Transverse colon (tissue), 4 donors: ENCODE measurements around the gene PTCSC3. TPM values are rescaled to one million over a fixed set of nuclear protein-coding genes. Genes with fewer than 3 reads are reported as not detected.

Experiments
- DNase-seq: peaks from one replicate; pipeline ENCODE4 v3.0.0-alpha.2; 2019
- H3K27ac ChIP-seq, 4 donors: fragments of 200-600 bp; sonication (generic); 2 replicates each; pipeline ENCODE4 v1.5.1; 2016 to 2018; ENCODE audit warnings: inconsistent platforms in 4 of 4
- H3K27me3 ChIP-seq: fragments of 200-600 bp; sonication (generic); 2 replicates; pipeline ENCODE4 v1.5.1; 2017; ENCODE audit warnings: inconsistent platforms
- H3K36me3 ChIP-seq, 4 donors: fragments of 200-600 bp; sonication (generic); 2 replicates each; pipeline ENCODE4 v1.5.1; 2017 to 2019; ENCODE audit warnings: inconsistent platforms in 4 of 4
- H3K4me1 ChIP-seq, 4 donors: fragments of 200-600 bp; sonication (generic); 2 replicates each; pipeline ENCODE4 v1.5.1; 2017 to 2020; ENCODE audit warnings: inconsistent platforms in 4 of 4
- H3K4me3 ChIP-seq, 4 donors: fragments of 200-600 bp; sonication (generic); 1 replicate in 1 of 4; 2 replicates in 3 of 4; pipeline versions ENCODE4 v1.5.1 to v1.6.1; 2017 to 2019; ENCODE audit warnings: inconsistent platforms in 4 of 4
- H3K9me3 ChIP-seq, 2 donors: fragments of 200-600 bp; sonication (generic); 2 replicates each; pipeline ENCODE4 v1.5.1; 2017 to 2019; ENCODE audit warnings: inconsistent platforms in 2 of 2
- EP300 ChIP-seq: sonication (generic); formaldehyde crosslinking; IDR thresholded peaks from one replicate; pipeline ENCODE4 v1.6.1; 2017; ENCODE audit warnings: antibody characterized with exemption, low read depth
- POLR2A ChIP-seq: fragments of 450-650 bp; IDR thresholded peaks from one replicate; pipeline ENCODE4 v1.6.1; 2016; ENCODE audit warnings: antibody characterized with exemption, mild to moderate bottlenecking, moderate library complexity
- POLR2AphosphoS5 ChIP-seq, 3 donors: sonication (generic); formaldehyde crosslinking; IDR thresholded peaks; one replicate each; pipeline ENCODE4 v1.6.1; 2016; ENCODE audit warnings: antibody characterized with exemption in 3 of 3
- WGBS, 2 donors: methylation state at CpG; one replicate each; pipeline ENCODE4 v1.1.5; 2018; ENCODE audit warnings: low coverage in 1 of 2; 5-methylcytosine and 5-hydroxymethylcytosine counted together
- in situ Hi-C, 4 donors: fragments of 200-750 bp; cut with MboI; loops; one replicate each; pipeline versions ENCODE4 v1.15.0 to v1.15.1; 2017; ENCODE audit warnings: low sequenced_read_pairs in 3 of 4, low pct_ligation_motif_present in 1 of 4, low pct_unique_long_range_greater_than_20kb in 1 of 4
- intact Hi-C: fragments of 100-400 bp; cut with DNase I; formaldehyde crosslinking; loops from one replicate; pipeline ENCODE4 v1.15.1; 2023; ENCODE audit warnings: low total_unique reads
- total RNA-seq, 4 donors: library from RNA; depleted of rRNA; stranded (reverse); fragments of >200 nt; gene quantifications; one replicate each; pipeline ENCODE4 v1.1.0, GENCODE V29; 2016
- TF ChIP-seq, protein P1 (sequence below), 5 experiments: fragments of 200-600 bp in 3 of 5; fragments of 450-650 bp in 2 of 5; sonication (generic) in 3 of 5; IDR thresholded peaks; 1 replicate in 2 of 5; 2 replicates in 3 of 5; pipeline ENCODE4 v1.5.1; 2016 to 2017; ENCODE audit warnings: antibody characterized with exemption in 5 of 5, inconsistent platforms in 3 of 5, mild to moderate bottlenecking in 2 of 5, moderate library complexity in 1 of 5

Gene PTCSC3
- total RNA-seq, 4 donors from 2014 or later = not detected

DNA sequence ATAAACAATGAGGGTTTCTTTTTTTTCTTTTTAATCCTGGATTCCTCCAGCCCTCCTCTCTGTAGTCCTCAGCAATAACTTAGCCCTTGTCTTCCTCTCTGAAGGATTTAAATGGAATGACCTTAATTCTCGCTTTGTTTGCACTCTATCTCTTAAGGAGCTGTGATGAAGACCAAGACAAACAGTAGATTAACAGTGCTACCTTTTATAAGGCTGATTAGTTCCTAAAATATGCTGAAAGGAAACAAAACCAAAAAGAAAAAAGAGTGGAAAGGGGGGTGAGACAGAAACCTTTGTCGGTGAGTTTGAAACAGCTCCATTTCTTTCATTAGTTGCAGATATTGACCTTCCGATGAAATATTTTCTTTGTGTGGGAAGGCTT is 38.7 kb upstream of the PTCSC3 start:
- in situ Hi-C loops = loop anchor here in 1 of 4 donors (25.0 kb wide), 1 partner anchor 147 kb away; no protein-coding TSS in a partner anchor
- Histone ChIP-seq H3K4me3 (no peak overlapping the region), H3K4me1 (no peaks in the 10 kb centered on the region), H3K36me3 (no peaks in the 10 kb centered on the region), H3K27ac (no peak overlapping the region), H3K9me3 (no peaks in the 10 kb centered on the region), H3K27me3 (no peaks in the 10 kb centered on the region)
- intact Hi-C loops = no loop called here
- TF ChIP-seq POLR2AphosphoS5 (IDR thresholded peaks at IDR 0.05) (no peak), POLR2A (no peak), EP300 (no peak)
- TF ChIP-seq, protein P1, sequence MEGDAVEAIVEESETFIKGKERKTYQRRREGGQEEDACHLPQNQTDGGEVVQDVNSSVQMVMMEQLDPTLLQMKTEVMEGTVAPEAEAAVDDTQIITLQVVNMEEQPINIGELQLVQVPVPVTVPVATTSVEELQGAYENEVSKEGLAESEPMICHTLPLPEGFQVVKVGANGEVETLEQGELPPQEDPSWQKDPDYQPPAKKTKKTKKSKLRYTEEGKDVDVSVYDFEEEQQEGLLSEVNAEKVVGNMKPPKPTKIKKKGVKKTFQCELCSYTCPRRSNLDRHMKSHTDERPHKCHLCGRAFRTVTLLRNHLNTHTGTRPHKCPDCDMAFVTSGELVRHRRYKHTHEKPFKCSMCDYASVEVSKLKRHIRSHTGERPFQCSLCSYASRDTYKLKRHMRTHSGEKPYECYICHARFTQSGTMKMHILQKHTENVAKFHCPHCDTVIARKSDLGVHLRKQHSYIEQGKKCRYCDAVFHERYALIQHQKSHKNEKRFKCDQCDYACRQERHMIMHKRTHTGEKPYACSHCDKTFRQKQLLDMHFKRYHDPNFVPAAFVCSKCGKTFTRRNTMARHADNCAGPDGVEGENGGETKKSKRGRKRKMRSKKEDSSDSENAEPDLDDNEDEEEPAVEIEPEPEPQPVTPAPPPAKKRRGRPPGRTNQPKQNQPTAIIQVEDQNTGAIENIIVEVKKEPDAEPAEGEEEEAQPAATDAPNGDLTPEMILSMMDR (IDR thresholded peaks at IDR 0.05) = no peak
- 75 to 85% methylated on average over 3 of the region's 3 CpGs for WGBS, 2 donors
- no peak for DNase-seq

DNA sequence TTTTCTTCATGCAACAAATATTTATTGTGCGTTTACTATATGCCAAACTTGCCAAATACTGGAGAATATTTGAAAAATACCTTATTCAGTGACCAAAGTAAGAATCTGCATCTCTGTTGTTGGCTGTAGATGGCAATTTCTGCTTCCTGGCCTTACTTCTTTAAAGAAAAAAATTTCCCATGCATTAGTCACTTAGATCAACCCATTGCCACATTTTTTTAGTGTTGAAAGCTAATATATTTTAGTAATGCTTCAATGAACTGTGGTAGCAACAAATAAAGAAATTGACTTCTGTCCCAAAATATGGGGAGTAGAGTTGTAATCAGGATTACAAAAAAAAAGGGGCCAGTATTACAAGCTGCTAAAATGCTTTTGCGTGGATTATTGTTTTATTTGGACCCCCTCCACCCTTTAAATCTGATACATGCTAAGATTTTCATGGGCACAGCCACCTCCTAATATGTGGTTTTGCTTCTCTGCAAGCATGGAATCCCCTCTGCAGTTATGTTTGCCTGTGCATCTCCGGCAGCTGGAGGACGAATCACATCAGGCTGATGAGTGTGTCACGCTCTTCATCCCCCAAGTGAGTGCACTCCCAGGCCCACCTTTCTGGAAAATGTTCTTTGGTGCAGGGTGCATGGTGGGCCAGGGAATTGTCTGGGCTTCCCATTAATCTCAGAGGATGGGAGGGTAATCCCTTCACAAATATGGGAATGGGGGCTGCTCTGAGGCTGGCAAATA is 38.1 kb upstream of the PTCSC3 start:
- no peak for DNase-seq
- Histone ChIP-seq H3K9me3 (no peaks in the 10 kb centered on the region), H3K27me3 (no peaks in the 10 kb centered on the region), H3K36me3 (no peaks in the 10 kb centered on the region), H3K4me3 (no peak overlapping the region), H3K4me1 (no peaks in the 10 kb centered on the region), H3K27ac (no peak overlapping the region)
- 73 to 90% methylated on average over 1 to 5 of the region's 5 CpGs for WGBS, 2 donors
- TF ChIP-seq POLR2AphosphoS5 (IDR thresholded peaks at IDR 0.05) (no peak), EP300 (no peak), POLR2A (no peak)
- TF ChIP-seq, protein P1 (IDR thresholded peaks at IDR 0.05) = no peak
- intact Hi-C loops (no loop called here), in situ Hi-C loops (loop anchor here in 1 of 4 donors (25.0 kb wide), 1 partner anchor 148 kb away; no protein-coding TSS in a partner anchor)

DNA sequence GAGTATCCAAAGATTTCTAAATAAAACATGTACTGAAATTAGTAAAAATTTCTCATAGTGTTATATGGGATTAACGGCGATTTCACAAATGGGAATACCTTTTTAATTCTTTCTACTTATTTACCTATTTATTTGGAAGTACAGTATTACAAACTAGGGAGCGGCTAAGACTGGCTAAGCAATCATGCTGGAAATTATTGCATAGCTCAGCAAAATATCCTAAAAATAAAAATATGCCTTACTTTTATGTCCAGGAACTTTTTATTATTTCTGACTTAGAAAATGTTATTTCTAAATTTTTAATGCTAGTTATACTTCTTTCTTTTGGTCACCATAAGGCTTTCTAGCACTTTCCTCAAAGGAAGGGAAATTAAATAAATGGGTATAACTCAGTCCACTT is 36.5 kb upstream of the PTCSC3 start:
- in situ Hi-C loops = loop anchor here in 1 of 4 donors (25.0 kb wide), 1 partner anchor 149 kb away; no protein-coding TSS in a partner anchor
- Histone ChIP-seq H3K27me3 (no peaks in the 10 kb centered on the region), H3K4me1 (no peaks in the 10 kb centered on the region), H3K9me3 (no peaks in the 10 kb centered on the region), H3K36me3 (no peaks in the 10 kb centered on the region), H3K4me3 (no peak overlapping the region), H3K27ac (no peak overlapping the region)
- TF ChIP-seq POLR2A = no peak
- TF ChIP-seq, protein P1 (IDR thresholded peaks at IDR 0.05) = no peak
- TF ChIP-seq POLR2AphosphoS5 (IDR thresholded peaks at IDR 0.05) = no peak
- no peak for TF ChIP-seq EP300
- intact Hi-C loops = no loop called here
- no peak for DNase-seq
- WGBS, 2 donors = 95 to 98% methylated on average over 3 of the region's 3 CpGs

DNA sequence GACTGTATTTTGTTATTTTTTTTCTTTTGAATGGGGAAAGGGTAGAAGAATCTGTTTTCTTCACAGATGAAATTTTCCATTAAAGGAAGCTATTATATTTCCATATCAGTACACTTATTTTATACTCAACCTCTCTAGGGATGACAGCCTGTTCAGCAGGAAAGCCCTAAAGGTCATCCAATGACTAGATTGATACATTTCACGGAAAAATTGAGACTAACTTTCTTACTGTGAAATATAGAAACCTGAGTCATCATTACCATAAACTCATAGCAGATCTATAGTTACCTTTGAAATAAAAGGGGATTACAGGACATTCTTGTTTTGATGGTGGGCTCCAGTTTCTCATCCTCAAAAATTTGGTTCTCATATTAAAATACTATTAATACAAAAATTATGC is 36.1 kb upstream of the PTCSC3 start:
- Histone ChIP-seq H3K4me1 (no peaks in the 10 kb centered on the region), H3K9me3 (no peaks in the 10 kb centered on the region), H3K27me3 (no peaks in the 10 kb centered on the region), H3K27ac (no peak overlapping the region), H3K36me3 (no peaks in the 10 kb centered on the region), H3K4me3 (no peak overlapping the region)
- intact Hi-C loops = no loop called here
- WGBS, 2 donors = 35 to 67% methylated on average over 1 of the region's 1 CpG
- TF ChIP-seq, protein P1 (IDR thresholded peaks at IDR 0.05) = no peak
- TF ChIP-seq EP300 (no peak), POLR2A (no peak), POLR2AphosphoS5 (IDR thresholded peaks at IDR 0.05) (no peak)
- no peak for DNase-seq
- in situ Hi-C loops = loop anchor here in 1 of 4 donors (25.0 kb wide), 1 partner anchor 150 kb away; no protein-coding TSS in a partner anchor
